ENCODE results near the gene PIK3IP1. TPM values are rescaled to one million over a fixed set of nuclear protein-coding genes. Genes with fewer than 3 reads are reported as not detected.

PIK3IP1 gene
- total and polyA plus RNA-seq, 2 of the 8 experiments (the other 6 are each of a cell fraction or from before 2014, with no cell fraction given) = 1.00 to 1.3 TPM

GRCh38 chr22:31292236-31292989 is at the start of gene PIK3IP1 (continued):
- no peak for TF ChIP-seq GABPA (IDR thresholded peaks at IDR 0.05; ENCODE audit: borderline replicate concordance, insufficient read depth, low read length)
- TF ChIP-seq NANOG (IDR thresholded peaks at IDR 0.05; ENCODE audit: insufficient read depth, low read depth, low read length, poor library complexity, severe bottlenecking) = peak; percentile 50
- TF ChIP-seq SIN3A (conservative IDR thresholded peaks at IDR 0.05 in 1 of 2, IDR thresholded peaks at IDR 0.05 in 1 of 2; ENCODE audit: low read depth in 1 of 2, low read length in 2 of 2) = peak in 1 of 2 experiments; percentile 73; a peak in 1 of 4 replicates
- TF ChIP-seq CHD1 (IDR thresholded peaks at IDR 0.05; ENCODE audit: low read depth, low read length) = no peak
- TF ChIP-seq CBX5 (IDR thresholded peaks at IDR 0.05; ENCODE audit: low read depth, low read length) = no peak
- TF ChIP-seq RAD21 (IDR thresholded peaks at IDR 0.05 in 1 of 2, conservative IDR thresholded peaks at IDR 0.05 in 1 of 2; ENCODE audit: low read depth in 2 of 2, low read length in 2 of 2) = peak; percentile 31 to 52; a peak in 3 of 4 replicates
- peak; percentile 36 for TF ChIP-seq ASH2L (IDR thresholded peaks at IDR 0.05; ENCODE audit: low read length)
- TF ChIP-seq, protein P1, sequence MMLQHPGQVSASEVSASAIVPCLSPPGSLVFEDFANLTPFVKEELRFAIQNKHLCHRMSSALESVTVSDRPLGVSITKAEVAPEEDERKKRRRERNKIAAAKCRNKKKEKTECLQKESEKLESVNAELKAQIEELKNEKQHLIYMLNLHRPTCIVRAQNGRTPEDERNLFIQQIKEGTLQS (IDR thresholded peaks at IDR 0.05; ENCODE audit: insufficient read depth, low read depth, low read length) = no peak
- TF ChIP-seq FOSL1 (IDR thresholded peaks at IDR 0.05; ENCODE audit: insufficient read depth, low read depth, low read length) = peak; percentile 94
- no peak for TF ChIP-seq ZNF274 (IDR thresholded peaks at IDR 0.05; ENCODE audit: borderline replicate concordance, extremely low read depth, low read length)
- no peak for TF ChIP-seq SIX5 (IDR thresholded peaks at IDR 0.05; ENCODE audit: low read depth, low read length)
- TF ChIP-seq POLR2A (IDR thresholded peaks at IDR 0.05; ENCODE audit: control extremely low read depth in 1 of 2, low read depth in 2 of 2, low read length in 2 of 2) = peak in 1 of 2 experiments; percentile 77; a peak in 2 of 3 replicates
- no peak for TF ChIP-seq CEBPB (IDR thresholded peaks at IDR 0.05; ENCODE audit: low read depth, low read length)
- 0 out of 2 replicates have a peak, but pooled peaks have one; percentile 4 for TF ChIP-seq POU5F1 (IDR thresholded peaks at IDR 0.05; ENCODE audit: low read depth, low read length)
- TF ChIP-seq GTF2F1 (IDR thresholded peaks at IDR 0.05; ENCODE audit: borderline replicate concordance, low read depth, low read length) = no peak
- peak; percentile 75 for TF ChIP-seq TAF1 (IDR thresholded peaks at IDR 0.05; ENCODE audit: low read depth, low read length)
- no peak for TF ChIP-seq TCF12 (IDR thresholded peaks at IDR 0.05; ENCODE audit: low read depth, low read length)
- TF ChIP-seq ATF2 (IDR thresholded peaks at IDR 0.05; ENCODE audit: low read length) = no peak
- no peak for TF ChIP-seq BCL11A (IDR thresholded peaks at IDR 0.05; ENCODE audit: low read depth in 2 of 2, low read length in 2 of 2)
- TF ChIP-seq BRCA1 (IDR thresholded peaks at IDR 0.05; ENCODE audit: low read depth, low read length) = no peak
- peak; percentile 69; the same call in 1 of the 2 replicates for TF ChIP-seq RBBP5 (IDR thresholded peaks at IDR 0.05; ENCODE audit: borderline replicate concordance, low read depth, low read length)
- 0 out of 2 replicates have a peak, but pooled peaks have one; percentile 40 for TF ChIP-seq YY1 (IDR thresholded peaks at IDR 0.05; ENCODE audit: low read depth, low read length)
